GM13977 (cell line): ENCODE results near the gene CHKA.

Source experiments
- DNase-seq: peaks from one replicate; pipeline ENCODE4 v3.0.0; 2012; ENCODE audit warnings: low spot score
- in situ Hi-C: fragments of 300-500 bp; cut with MboI; formaldehyde crosslinking; loops from one replicate; pipeline ENCODE4 v1.12.0; 2022; ENCODE audit warnings: low sequenced_read_pairs, low pct_unique_long_range_greater_than_20kb, mixed read lengths, inconsistent platforms; ENCODE audit not compliant: unreplicated experiment
- TF ChIP-seq, protein P1 (sequence below): IDR thresholded peaks from 2 replicates; pipeline ENCODE4 v1.5.1; 2012; ENCODE audit warnings: mild to moderate bottlenecking, control low read depth; ENCODE audit not compliant: insufficient read depth; ENCODE audit errors: extremely low read depth, missing control alignments

The CHKA gene

DNA sequence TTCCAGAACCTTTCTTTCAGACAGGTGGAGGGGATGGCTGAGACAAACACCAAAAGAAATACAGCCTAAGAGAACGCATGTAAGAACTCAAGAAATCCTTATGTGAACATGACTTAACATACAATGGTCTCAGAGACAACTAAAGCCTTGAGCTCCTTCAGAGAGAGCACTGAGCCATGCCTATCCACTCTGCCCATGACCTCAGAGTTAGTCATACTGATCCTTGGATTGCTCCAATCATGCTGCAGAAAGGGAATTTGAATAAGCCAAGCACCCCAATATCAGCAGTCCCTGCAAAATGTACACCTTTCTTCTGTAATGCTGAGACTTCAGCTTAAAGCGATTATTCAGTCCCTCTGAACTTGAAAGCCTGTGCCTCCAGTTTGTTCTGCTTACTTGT, 43.2 kb upstream of the CHKA start:
- in situ Hi-C loops = no loop called here
- TF ChIP-seq, protein P1, sequence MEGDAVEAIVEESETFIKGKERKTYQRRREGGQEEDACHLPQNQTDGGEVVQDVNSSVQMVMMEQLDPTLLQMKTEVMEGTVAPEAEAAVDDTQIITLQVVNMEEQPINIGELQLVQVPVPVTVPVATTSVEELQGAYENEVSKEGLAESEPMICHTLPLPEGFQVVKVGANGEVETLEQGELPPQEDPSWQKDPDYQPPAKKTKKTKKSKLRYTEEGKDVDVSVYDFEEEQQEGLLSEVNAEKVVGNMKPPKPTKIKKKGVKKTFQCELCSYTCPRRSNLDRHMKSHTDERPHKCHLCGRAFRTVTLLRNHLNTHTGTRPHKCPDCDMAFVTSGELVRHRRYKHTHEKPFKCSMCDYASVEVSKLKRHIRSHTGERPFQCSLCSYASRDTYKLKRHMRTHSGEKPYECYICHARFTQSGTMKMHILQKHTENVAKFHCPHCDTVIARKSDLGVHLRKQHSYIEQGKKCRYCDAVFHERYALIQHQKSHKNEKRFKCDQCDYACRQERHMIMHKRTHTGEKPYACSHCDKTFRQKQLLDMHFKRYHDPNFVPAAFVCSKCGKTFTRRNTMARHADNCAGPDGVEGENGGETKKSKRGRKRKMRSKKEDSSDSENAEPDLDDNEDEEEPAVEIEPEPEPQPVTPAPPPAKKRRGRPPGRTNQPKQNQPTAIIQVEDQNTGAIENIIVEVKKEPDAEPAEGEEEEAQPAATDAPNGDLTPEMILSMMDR = no peak
- no peak for DNase-seq

DNA sequence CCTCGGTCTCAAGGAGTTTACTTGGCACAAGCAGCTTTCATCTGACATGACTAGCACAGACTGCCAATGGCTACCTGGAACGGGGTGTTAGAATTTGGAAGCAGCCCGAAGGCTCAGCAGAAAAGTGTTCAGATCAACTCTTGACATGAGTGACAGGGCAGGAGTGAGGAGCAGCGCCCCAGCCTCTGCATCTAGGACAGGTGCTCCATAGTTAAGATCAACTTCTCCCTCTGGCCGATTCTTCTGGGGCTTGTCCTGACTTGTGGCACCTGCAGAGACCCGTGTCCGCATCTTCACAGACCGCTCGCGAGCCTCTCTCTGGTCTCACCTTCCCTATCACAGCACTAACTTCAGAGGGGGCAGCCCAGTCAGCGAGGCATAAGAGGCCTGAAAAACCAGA, 42.5 kb upstream of the CHKA start:
- TF ChIP-seq, protein P1 = no peak
- in situ Hi-C loops = no loop called here
- DNase-seq = no peak

DNA sequence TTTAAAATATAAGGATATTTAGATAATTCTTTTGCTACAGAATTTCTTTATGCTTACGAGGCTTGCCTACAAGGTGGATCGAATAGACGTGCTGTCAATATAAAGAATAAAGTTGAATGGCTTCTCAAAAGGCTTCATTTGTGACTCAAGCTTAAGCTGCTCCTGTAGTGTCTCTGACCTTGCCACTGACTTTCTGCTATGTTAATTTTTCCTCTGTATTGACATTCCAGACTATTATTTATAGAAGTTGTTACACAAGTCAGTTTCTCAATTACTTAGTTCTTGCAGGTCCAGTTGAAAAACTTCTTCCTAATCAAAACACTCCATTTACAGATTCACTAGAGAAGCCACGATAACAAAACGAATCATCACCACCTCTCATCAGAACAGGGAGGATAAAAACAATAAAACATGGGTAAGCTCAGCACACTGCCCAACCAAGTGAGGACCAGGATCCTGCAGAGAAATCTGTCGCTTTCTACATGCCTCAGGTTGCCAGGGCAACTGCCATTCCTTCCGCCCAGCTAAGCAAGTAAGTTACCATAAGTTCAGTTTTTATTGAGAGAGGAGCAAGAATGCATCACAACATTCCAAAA, 39.0 kb upstream of the CHKA start:
- in situ Hi-C loops = no loop called here
- DNase-seq = no peak
- TF ChIP-seq, protein P1 = no peak

DNA sequence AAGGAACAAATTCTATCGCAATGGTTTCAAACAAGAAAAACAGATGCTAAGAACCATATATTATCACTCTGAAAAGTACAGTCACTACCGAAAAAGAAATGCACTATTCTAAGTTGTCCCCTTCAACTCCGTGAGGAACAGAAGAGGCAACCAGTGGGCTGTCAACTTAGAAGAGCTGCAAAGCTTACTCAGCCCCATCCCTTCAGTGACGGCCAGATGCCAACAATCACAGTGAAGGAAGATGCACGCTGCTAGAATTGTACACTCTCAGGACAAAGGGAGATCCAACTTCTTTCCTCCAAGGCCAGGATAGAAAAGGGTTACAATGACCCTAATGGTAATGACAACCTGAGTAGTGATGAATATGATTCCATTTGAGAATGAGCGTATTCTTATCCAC, 38.5 kb upstream of the CHKA start:
- DNase-seq = no peak
- TF ChIP-seq, protein P1 = no peak
- in situ Hi-C loops = no loop called here

DNA sequence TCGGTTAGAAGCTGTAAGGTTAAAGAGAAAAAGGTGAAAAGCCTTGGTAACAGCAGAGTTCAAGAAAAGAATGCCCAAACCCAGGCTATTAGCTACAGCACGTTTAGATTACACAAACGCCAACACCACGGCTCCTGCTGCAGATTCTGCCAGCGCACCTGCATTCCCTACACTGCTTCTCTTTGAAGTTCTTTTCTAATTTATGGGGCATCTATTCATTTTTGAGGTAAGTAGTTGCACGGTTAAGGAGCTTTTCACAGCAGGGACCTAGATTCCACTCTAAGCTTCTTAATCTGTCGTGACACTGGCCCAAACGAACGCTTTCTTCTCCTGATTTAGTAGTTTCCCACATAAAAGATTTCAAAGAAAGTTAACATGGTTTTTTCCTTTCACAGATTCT, 38.0 kb upstream of the CHKA start:
- in situ Hi-C loops = no loop called here
- no peak for DNase-seq
- TF ChIP-seq, protein P1 = no peak

DNA sequence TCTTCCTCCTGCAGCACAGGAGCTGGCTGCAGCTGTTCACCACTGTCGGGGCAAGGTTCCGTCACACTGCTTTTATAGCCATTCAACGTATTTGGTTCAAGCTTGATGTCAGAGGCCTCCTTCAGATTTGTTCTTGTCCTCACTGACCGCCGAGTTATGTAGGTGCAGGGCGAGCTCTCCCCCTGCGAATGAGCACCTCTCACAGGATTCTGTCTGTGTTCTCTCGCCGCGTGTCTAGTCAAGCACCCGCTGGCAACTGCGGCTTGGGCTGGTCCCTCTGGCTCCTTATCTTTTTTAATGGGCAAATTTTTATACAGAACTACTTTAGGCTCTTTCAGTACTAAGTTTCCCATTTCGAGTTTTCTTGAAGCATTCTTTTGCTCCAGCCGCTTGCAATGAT, 37.4 kb upstream of the CHKA start:
- no peak for DNase-seq
- in situ Hi-C loops = no loop called here
- TF ChIP-seq, protein P1 = no peak

DNA sequence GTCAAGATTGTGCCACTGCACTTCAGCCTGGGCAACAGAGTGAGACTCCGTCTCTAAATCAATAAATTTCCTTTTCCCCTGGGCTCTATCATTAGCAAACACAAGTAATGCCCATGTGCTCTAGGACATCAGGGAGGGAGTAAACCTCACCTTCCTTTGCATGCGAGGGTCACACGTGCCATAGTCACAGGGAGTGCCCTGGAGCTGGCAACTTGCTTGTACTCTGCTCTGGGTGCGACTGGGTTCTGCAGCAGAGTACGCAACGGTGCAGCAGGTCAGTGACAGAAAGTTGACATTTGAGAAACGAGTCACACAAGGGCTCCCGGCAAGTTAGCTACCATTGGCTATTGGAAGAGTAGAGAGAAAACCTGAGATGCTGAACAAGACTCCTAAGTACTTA, 32.6 kb upstream of the CHKA start:
- TF ChIP-seq, protein P1 = no peak
- in situ Hi-C loops = no loop called here
- DNase-seq = no peak
